Measurements from ENCODE around the gene ATP5MC2. TPM values are rescaled to one million over a fixed set of nuclear protein-coding genes. Genes with fewer than 3 reads are reported as not detected.

Gene ATP5MC2
- total and polyA plus RNA-seq, 7 experiments from 2014 or later, result 237 to 659 (median 287) TPM

GRCh38 chr12:53677016-53677799, 1.3 kb upstream of the ATP5MC2 start:
- DNase-seq, result no peak
- peak overlapping the region in 5 of 9 donors; percentile 19 to 95 (median 32) for H3K27ac Mint-ChIP-seq
- H3K4me1 ChIP-seq (ENCODE audit: control insufficient read depth in 2 of 2, insufficient read depth in 2 of 2, low read length in 2 of 2), result peaks cover 7 to 21% of the 10 kb centered on the region in 2 donors
- intact Hi-C loops (cut with micrococcal nuclease), result loop anchor here (2.0 to 5.0 kb wide), 5 partner anchors 18 to 670 kb away; partner anchors contain the start of genes PFDN5 (in 2 of the 2), EIF4B (in 1 of the 2) and MYG1 (in 1 of the 2)
- peak overlapping the region; percentile 64 for H3K4me3 ChIP-seq (ENCODE audit: low read length)
- H3K36me3 Mint-ChIP-seq, result peaks cover 0 to 12% (median 4%) of the 10 kb centered on the region in 5 donors
- H3K9me3 ChIP-seq (ENCODE audit: control insufficient read depth in 2 of 3, low read length in 3 of 3), result no peaks in the 10 kb centered on the region
- ATAC-seq, result no peak
- H3K9me3 Mint-ChIP-seq, result no peaks in the 10 kb centered on the region
- peaks cover 16 to 37% (median 21%) of the 10 kb centered on the region in 5 donors for H3K27me3 Mint-ChIP-seq
- POLR2A ChIA-PET, result interaction anchor here (0.6 to 2.5 kb wide), 8 partner anchors 15 to 134 kb away, joined by 3 to 9 read pairs (median 4); partner anchors contain the start of gene CALCOCO1
- H3K36me3 ChIP-seq (ENCODE audit: control insufficient read depth in 2 of 3, insufficient read depth in 3 of 3, low read length in 3 of 3), result peaks cover 0 to 14% (median 0%) of the 10 kb centered on the region in 3 experiments
- no peak overlapping the region for H3K27ac ChIP-seq (ENCODE audit: low read depth, low read length)
- H3K4me3 Mint-ChIP-seq, result peak overlapping the region; percentile 91 to 99 (median 94)
- no peaks in the 10 kb centered on the region for H3K27me3 ChIP-seq (ENCODE audit: control insufficient read depth in 2 of 2, insufficient read depth in 2 of 2, low read length in 2 of 2)
- CTCF ChIA-PET, result interaction anchor here (1.1 to 4.6 kb wide), 7 partner anchors 13 to 514 kb away, joined by 3 to 37 read pairs (median 5); no protein-coding TSS in a partner anchor
- peaks cover 16 to 30% (median 24%) of the 10 kb centered on the region in 7 donors for H3K4me1 Mint-ChIP-seq

DNA sequence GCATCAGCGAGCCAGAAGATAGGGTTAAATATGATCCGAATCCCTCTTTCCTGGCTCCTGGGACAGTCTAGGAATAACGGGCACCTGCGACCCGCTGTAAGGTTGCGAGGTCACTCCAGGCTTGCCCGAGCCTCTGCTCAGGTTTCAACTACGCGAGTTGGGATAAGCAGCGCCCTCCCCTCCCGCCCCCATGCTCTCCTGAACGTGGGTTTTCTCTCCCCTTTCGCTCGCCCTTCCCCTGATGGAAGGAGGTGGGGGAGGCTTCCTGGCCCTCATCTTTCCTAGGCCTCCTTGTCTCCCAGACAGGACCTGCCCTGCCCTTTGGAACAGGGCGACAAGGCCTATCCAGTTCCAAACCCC, 753 bp upstream of the ATP5MC2 start:
- peaks cover 7 to 21% of the 10 kb centered on the region in 2 donors for H3K4me1 ChIP-seq (ENCODE audit: control insufficient read depth in 2 of 2, insufficient read depth in 2 of 2, low read length in 2 of 2)
- CTCF ChIA-PET, result interaction anchor here (1.1 to 4.6 kb wide), 8 partner anchors 13 to 515 kb away, joined by 3 to 37 read pairs (median 5); no protein-coding TSS in a partner anchor
- Mint-ChIP-seq H3K9me3 (no peaks in the 10 kb centered on the region), H3K4me1 (peaks cover 16 to 30% (median 25%) of the 10 kb centered on the region in 7 donors), H3K4me3 (peak overlapping the region; percentile 91 to 99 (median 94)), H3K27ac (peak overlapping the region in 7 of 9 donors; percentile 91 to 98 (median 94)), H3K36me3 (peaks cover 0 to 12% (median 4%) of the 10 kb centered on the region in 5 donors), H3K27me3 (peaks cover 16 to 35% (median 21%) of the 10 kb centered on the region in 5 donors)
- H3K9me3 ChIP-seq (ENCODE audit: control insufficient read depth in 2 of 3, low read length in 3 of 3), result no peaks in the 10 kb centered on the region
- H3K36me3 ChIP-seq (ENCODE audit: control insufficient read depth in 2 of 3, insufficient read depth in 3 of 3, low read length in 3 of 3), result peaks cover 0 to 18% (median 1%) of the 10 kb centered on the region in 3 experiments
- POLR2A ChIA-PET, result interaction anchor here (0.6 to 2.5 kb wide), 16 partner anchors 15 to 467 kb away, joined by 3 to 10 read pairs (median 4); partner anchors contain the start of genes ATF7, CALCOCO1 and SP1
- no peak for ATAC-seq
- peak overlapping the region; percentile 44 for H3K27ac ChIP-seq (ENCODE audit: low read depth, low read length)
- no peaks in the 10 kb centered on the region for H3K27me3 ChIP-seq (ENCODE audit: control insufficient read depth in 2 of 2, insufficient read depth in 2 of 2, low read length in 2 of 2)
- peak overlapping the region; percentile 64 for H3K4me3 ChIP-seq (ENCODE audit: low read length)
- intact Hi-C loops (cut with micrococcal nuclease), result loop anchor here (1.0 to 5.0 kb wide), 15 partner anchors 18 to 821 kb away; partner anchors contain the start of genes ATF7 (in 2 of the 2), CALCOCO1 (in 2 of the 2), EIF4B (in 2 of the 2) and PFDN5 (in 2 of the 2)
- peak in 2 of 9 donors; percentile 9 to 39 for DNase-seq

GRCh38 chr12:53674977-53675700, 744 bp downstream of the ATP5MC2 start:
- H3K27ac ChIP-seq (ENCODE audit: low read depth, low read length), result peak overlapping the region; percentile 76
- Mint-ChIP-seq H3K27me3 (peaks cover 14 to 33% (median 21%) of the 10 kb centered on the region in 5 donors), H3K4me3 (peak overlapping the region; percentile 91 to 99 (median 94)), H3K9me3 (no peaks in the 10 kb centered on the region), H3K36me3 (peaks cover 0 to 18% (median 9%) of the 10 kb centered on the region in 5 donors), H3K4me1 (peaks cover 23 to 41% (median 32%) of the 10 kb centered on the region in 7 donors), H3K27ac (peak overlapping the region; percentile 91 to 98 (median 95))
- intact Hi-C loops (cut with micrococcal nuclease), result loop anchor here in 1 of 2 donors (5.0 kb wide), 1 partner anchor 378 kb away; the partner anchor contains the start of genes MYG1 and PFDN5
- H3K9me3 ChIP-seq (ENCODE audit: control insufficient read depth in 2 of 3, low read length in 3 of 3), result no peaks in the 10 kb centered on the region
- H3K4me1 ChIP-seq (ENCODE audit: control insufficient read depth in 2 of 2, insufficient read depth in 2 of 2, low read length in 2 of 2), result peaks cover 7 to 21% of the 10 kb centered on the region in 2 donors
- no peak for DNase-seq
- POLR2A ChIA-PET, result interaction anchor here (0.6 to 2.5 kb wide), 16 partner anchors 15 to 669 kb away, joined by 3 to 10 read pairs (median 4); partner anchors contain the start of genes ATF7, EIF4B and TARBP2
- H3K36me3 ChIP-seq (ENCODE audit: control insufficient read depth in 2 of 3, insufficient read depth in 3 of 3, low read length in 3 of 3), result peaks cover 7 to 31% (median 12%) of the 10 kb centered on the region in 3 experiments
- ATAC-seq, result no peak
- H3K27me3 ChIP-seq (ENCODE audit: control insufficient read depth in 2 of 2, insufficient read depth in 2 of 2, low read length in 2 of 2), result no peaks in the 10 kb centered on the region
- H3K4me3 ChIP-seq (ENCODE audit: low read length), result peak overlapping the region; percentile 64
- CTCF ChIA-PET, result interaction anchor here (0.6 to 4.6 kb wide), 18 partner anchors 11 to 380 kb away, joined by 3 to 37 read pairs (median 4); partner anchors contain the start of gene PFDN5

DNA sequence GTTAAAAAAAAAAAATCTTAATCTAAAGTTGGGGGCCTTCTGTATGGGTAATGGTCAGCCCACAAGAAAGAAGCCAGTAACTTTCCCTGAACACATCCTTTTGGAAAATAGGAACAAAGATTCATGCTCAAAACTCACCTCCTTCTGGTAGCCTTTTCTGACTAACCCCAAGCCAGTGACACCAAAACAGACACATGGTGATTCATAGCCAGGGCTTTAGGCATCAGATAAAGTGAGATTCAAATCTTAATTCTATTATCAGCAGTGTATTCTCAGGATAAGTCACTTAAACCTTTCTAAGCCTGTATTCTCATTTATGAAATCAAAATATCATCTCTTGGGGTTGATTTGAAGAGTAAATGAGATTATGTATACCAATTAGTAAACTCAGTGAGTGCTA, 4.9 kb downstream of the ATP5MC2 start:
- H3K9me3 Mint-ChIP-seq, result no peaks in the 10 kb centered on the region
- Histone ChIP-seq H3K4me3 (ENCODE audit: low read length) (no peak overlapping the region), H3K27me3 (ENCODE audit: control insufficient read depth in 2 of 2, insufficient read depth in 2 of 2, low read length in 2 of 2) (no peaks in the 10 kb centered on the region), H3K9me3 (ENCODE audit: control insufficient read depth in 2 of 3, low read length in 3 of 3) (no peaks in the 10 kb centered on the region), H3K4me1 (ENCODE audit: control insufficient read depth in 2 of 2, insufficient read depth in 2 of 2, low read length in 2 of 2) (peaks cover 7 to 9% of the 10 kb centered on the region in 2 donors), H3K27ac (ENCODE audit: low read depth, low read length) (no peak overlapping the region), H3K36me3 (ENCODE audit: control insufficient read depth in 2 of 3, insufficient read depth in 3 of 3, low read length in 3 of 3) (peaks cover 23 to 71% (median 26%) of the 10 kb centered on the region in 3 experiments)
- no peak for ATAC-seq
- peaks cover 0 to under 1% (median 0%) of the 10 kb centered on the region in 5 donors for H3K27me3 Mint-ChIP-seq
- ChIA-PET CTCF (no interaction called here), POLR2A (no interaction called here)
- no peak for DNase-seq
- H3K27ac Mint-ChIP-seq, result peak overlapping the region in 2 of 9 donors; percentile 2 to 30
- H3K4me1 Mint-ChIP-seq, result peaks cover 21 to 43% (median 32%) of the 10 kb centered on the region in 7 donors
- intact Hi-C loops (cut with micrococcal nuclease), result no loop called here
- peaks cover 3 to 33% (median 20%) of the 10 kb centered on the region in 5 donors for H3K36me3 Mint-ChIP-seq
- no peak overlapping the region for H3K4me3 Mint-ChIP-seq

GRCh38 chr12:53670308-53670707, 5.6 kb downstream of the ATP5MC2 start:
- H3K27me3 ChIP-seq (ENCODE audit: control insufficient read depth in 2 of 2, insufficient read depth in 2 of 2, low read length in 2 of 2), result no peaks in the 10 kb centered on the region
- intact Hi-C loops (cut with micrococcal nuclease), result no loop called here
- H3K27ac Mint-ChIP-seq, result no peak overlapping the region
- H3K27ac ChIP-seq (ENCODE audit: low read depth, low read length), result no peak overlapping the region
- no peaks in the 10 kb centered on the region for H3K9me3 ChIP-seq (ENCODE audit: control insufficient read depth in 2 of 3, low read length in 3 of 3)
- no peak for ATAC-seq
- H3K9me3 Mint-ChIP-seq, result no peaks in the 10 kb centered on the region
- peaks cover 5 to 6% of the 10 kb centered on the region in 2 donors for H3K4me1 ChIP-seq (ENCODE audit: control insufficient read depth in 2 of 2, insufficient read depth in 2 of 2, low read length in 2 of 2)
- H3K4me1 Mint-ChIP-seq, result peaks cover 16 to 37% (median 27%) of the 10 kb centered on the region in 7 donors
- POLR2A ChIA-PET, result no interaction called here
- DNase-seq, result no peak
- H3K27me3 Mint-ChIP-seq, result no peaks in the 10 kb centered on the region
- no peak overlapping the region for H3K4me3 Mint-ChIP-seq
- peaks cover 26 to 78% (median 28%) of the 10 kb centered on the region in 3 experiments for H3K36me3 ChIP-seq (ENCODE audit: control insufficient read depth in 2 of 3, insufficient read depth in 3 of 3, low read length in 3 of 3)
- CTCF ChIA-PET, result interaction anchor here (1.2 kb wide), 1 partner anchor 127 kb away, joined by 6 read pairs; no protein-coding TSS in a partner anchor
- H3K36me3 Mint-ChIP-seq, result peaks cover 4 to 39% (median 27%) of the 10 kb centered on the region in 5 donors
- H3K4me3 ChIP-seq (ENCODE audit: low read length), result no peak overlapping the region

GRCh38 chr12:53667080-53667479, 8.8 kb downstream of the ATP5MC2 start:
- Histone ChIP-seq H3K9me3 (ENCODE audit: control insufficient read depth in 2 of 3, low read length in 3 of 3) (no peaks in the 10 kb centered on the region), H3K4me3 (ENCODE audit: low read length) (no peak overlapping the region), H3K27ac (ENCODE audit: low read depth, low read length) (no peak overlapping the region), H3K4me1 (ENCODE audit: control insufficient read depth in 2 of 2, insufficient read depth in 2 of 2, low read length in 2 of 2) (no peaks in the 10 kb centered on the region), H3K27me3 (ENCODE audit: control insufficient read depth in 2 of 2, insufficient read depth in 2 of 2, low read length in 2 of 2) (no peaks in the 10 kb centered on the region), H3K36me3 (ENCODE audit: control insufficient read depth in 2 of 3, insufficient read depth in 3 of 3, low read length in 3 of 3) (peaks cover 29 to 87% (median 35%) of the 10 kb centered on the region in 3 experiments)
- no peaks in the 10 kb centered on the region for H3K9me3 Mint-ChIP-seq
- H3K4me3 Mint-ChIP-seq, result no peak overlapping the region
- H3K36me3 Mint-ChIP-seq, result peaks cover 14 to 47% (median 37%) of the 10 kb centered on the region in 5 donors
- ChIA-PET POLR2A (no interaction called here), CTCF (no interaction called here)
- no peaks in the 10 kb centered on the region for H3K27me3 Mint-ChIP-seq
- DNase-seq (no peak), ATAC-seq (no peak)
- intact Hi-C loops (cut with micrococcal nuclease), result no loop called here
- H3K27ac Mint-ChIP-seq, result no peak overlapping the region
- H3K4me1 Mint-ChIP-seq, result peaks cover 5 to 14% (median 9%) of the 10 kb centered on the region in 7 donors
